Testis (tissue), 2 donors: ENCODE results near the gene KCNJ4.

Experiments
- CTCF ChIP-seq, 3 experiments: fragments of 450-650 bp in 2 of 3; fragments of 200-600 bp in 1 of 3; sonication (generic) in 1 of 3; IDR thresholded peaks; one replicate each; pipeline ENCODE4 v1.5.1; 2016 to 2019; ENCODE audit warnings: antibody characterized with exemption in 3 of 3, mild to moderate bottlenecking in 2 of 3, moderate library complexity in 1 of 3
- POLR2A ChIP-seq: fragments of 450-650 bp; IDR thresholded peaks from one replicate; pipeline ENCODE4 v1.6.1; 2017; ENCODE audit warnings: antibody characterized with exemption, mild to moderate bottlenecking, moderate library complexity

GRCh38 chr22:38455076-38455529 lies at the start of gene KCNJ4:
- TF ChIP-seq CTCF (IDR thresholded peaks at IDR 0.05): no peak
- TF ChIP-seq POLR2A: no peak
